ENCODE measurements around the gene CTXN3. TPM values are rescaled to one million over a fixed set of nuclear protein-coding genes. Genes with fewer than 3 reads are reported as not detected.

The CTXN3 gene
- 4.6 TPM for total RNA-seq

- DNase-seq = no peak
These were observed at the start of gene CTXN3 for GRCh38 chr5:127649018-127649439. TSS of gene CTXN3 (plus strand) at chr5:127649082. CDS start at chr5:127657522, 8,440 bp downstream.

- no peak for DNase-seq
These were observed 49.6 kb upstream of the CTXN3 start for GRCh38 chr5:127599320-127599719.

DNA sequence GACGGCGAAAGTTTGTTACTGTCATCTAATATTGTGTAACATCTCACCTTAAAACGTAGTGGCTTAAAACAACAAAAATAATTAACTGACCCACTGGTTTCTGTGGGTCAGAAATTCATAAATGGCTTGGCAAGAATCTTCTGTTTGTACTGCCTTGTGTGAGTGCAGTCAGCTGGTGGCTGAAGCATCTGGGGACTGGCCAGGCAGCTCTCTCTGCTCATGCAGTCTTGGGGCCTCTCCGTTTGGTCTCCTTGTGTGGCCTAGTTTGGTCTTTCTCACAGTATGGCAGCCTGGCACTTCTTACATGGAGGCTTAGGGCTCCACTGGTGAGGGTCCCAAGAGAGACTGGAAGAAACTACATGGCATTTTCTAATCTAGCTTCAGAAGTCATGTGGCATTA, 49.0 kb upstream of the CTXN3 start:
- no peak for DNase-seq

DNA sequence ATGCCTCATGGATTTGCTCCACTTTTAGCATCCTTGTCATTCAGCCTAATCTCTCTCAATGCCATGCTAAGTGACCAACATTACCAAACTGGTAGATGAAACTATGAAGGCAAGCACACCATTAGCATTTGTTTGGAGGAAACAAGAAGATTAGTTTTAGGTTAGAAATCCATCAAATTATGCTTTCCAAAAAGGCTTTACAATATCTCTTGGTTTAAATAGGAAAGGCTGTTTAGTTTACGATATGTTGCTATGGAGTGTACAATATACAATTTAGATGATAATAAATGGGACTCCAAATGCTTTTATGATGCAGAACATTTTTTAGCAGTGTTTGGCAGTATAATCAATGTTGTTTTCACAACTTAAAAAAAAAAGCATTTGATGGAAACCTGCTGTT, 47.8 kb upstream of the CTXN3 start:
- no peak for DNase-seq

GRCh38 chr5:127601601-127602000, 47.3 kb upstream of the CTXN3 start:
- DNase-seq = no peak

DNA sequence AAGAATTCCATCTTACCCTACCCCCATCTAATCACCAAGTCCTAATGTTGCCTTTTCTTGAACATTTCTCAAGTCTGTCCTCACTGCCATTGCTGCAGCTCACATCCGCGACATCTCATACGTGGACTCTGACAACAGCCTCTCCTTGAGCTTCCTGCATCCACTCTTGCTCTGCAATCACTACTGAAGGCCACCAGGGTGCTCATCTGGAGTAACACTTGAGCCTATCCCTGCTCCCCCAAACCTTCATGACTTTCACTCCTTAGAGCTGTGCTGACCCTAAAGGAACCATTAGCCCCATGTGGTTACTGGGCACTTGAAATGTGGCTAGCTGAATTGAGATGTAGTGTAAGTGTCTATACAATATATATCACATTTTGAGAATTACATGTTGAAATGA, 46.4 kb upstream of the CTXN3 start:
- DNase-seq = no peak

- peak; percentile 4 for DNase-seq
These were observed 45.7 kb upstream of the CTXN3 start for GRCh38 chr5:127602896-127603844.

DNA sequence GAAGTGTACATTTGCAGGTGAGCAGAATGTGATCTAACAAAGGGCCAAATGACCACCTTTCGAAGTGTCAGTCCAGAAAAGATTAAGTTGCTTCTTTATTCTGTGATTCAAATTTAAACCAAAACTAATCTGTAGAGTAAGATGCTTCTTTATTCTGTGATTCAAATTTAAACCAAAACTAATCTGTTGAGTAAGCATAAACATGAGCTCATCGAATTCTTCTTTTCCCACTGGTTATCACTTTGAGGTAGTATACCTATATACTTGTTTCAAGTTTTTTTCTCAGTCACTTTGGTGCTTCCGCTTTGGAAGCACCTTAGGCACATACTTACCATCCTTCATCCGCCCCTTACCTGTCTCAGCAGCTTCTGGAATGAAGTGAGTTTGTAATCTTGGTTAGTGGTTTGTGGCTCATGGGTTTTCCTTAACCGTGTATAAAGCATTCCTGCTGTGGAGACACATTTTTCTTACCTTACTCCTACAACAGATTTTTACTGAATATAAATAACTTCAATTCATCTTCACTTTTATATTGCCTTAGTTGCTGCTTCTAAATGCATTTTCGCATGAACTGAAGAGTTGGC, 40.7 kb upstream of the CTXN3 start:
- no peak for DNase-seq

- DNase-seq = no peak
These were observed 39.9 kb upstream of the CTXN3 start for GRCh38 chr5:127609011-127609410.

DNA sequence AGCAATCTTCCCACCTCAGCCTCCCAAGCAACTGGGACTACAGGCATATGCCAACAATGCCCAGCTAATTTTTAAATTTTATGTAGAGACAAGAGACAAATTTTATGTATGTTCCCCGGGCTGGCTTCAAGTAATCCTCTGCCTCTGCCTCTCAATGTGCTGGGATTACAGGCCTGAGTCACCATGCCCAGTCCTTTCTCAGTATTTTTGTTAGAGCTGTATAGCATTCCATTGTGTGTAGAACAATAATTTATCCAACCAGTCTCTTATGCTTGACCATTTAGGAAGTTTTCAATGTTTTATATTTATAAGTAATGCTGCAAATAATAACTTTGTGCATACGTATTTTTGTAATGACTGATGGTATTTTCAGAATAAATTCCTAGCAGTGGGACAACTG, 38.9 kb upstream of the CTXN3 start:
- no peak for DNase-seq

DNA sequence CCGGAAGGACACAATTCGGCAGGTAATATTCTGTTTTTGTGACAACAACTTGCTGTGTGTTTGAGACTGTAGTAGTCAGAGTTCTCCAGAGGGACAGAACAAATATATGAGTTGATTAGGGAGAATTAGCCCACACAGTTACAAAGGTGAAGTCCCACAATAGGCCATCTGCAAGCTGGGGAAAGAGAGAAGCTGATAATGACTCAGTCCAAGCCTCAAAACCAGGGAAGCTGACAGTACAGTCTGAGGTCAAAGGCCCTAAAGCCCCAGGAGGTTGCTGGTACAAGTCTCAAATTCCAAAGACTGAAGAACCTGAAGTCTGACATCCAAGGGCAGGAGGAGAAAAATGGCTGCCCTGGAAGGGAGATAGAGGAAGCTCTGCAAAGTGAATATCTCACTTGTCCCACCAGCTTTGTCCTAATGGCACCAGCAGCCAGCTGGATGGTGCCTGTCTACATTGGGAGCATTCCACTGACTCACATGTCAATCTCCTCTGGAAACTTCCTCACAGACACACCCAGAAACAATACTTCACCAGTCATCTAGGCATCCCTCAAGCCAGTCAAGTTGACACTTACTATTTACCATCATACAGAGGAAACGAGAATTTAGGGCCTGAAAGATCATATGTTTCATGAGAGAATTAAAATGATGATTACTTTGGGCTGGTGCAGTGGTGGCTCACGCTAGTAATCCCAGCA, 36.3 kb upstream of the CTXN3 start:
- DNase-seq = no peak

DNA sequence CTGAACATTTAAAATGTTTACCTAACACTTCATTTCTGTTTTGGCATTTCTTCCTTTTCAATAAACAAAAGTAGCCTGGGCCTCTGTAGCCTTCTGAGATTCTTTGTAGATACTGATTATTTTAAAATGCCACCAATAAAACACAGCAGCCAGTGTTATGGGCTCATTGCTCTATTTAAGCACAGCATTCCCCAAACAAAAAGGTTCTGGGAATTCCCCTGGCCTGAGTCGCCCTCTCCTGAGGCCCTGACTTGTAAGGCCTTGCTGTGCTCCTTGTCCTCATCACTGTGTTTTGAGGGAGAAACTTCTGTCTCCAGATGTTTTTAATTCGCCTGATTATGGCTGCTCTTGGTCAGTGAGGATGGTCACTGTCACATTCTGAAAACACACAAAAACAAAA, 33.0 kb upstream of the CTXN3 start:
- peak; percentile 9 for DNase-seq

GRCh38 chr5:127619908-127620479, 28.9 kb upstream of the CTXN3 start:
- no peak for DNase-seq

DNA sequence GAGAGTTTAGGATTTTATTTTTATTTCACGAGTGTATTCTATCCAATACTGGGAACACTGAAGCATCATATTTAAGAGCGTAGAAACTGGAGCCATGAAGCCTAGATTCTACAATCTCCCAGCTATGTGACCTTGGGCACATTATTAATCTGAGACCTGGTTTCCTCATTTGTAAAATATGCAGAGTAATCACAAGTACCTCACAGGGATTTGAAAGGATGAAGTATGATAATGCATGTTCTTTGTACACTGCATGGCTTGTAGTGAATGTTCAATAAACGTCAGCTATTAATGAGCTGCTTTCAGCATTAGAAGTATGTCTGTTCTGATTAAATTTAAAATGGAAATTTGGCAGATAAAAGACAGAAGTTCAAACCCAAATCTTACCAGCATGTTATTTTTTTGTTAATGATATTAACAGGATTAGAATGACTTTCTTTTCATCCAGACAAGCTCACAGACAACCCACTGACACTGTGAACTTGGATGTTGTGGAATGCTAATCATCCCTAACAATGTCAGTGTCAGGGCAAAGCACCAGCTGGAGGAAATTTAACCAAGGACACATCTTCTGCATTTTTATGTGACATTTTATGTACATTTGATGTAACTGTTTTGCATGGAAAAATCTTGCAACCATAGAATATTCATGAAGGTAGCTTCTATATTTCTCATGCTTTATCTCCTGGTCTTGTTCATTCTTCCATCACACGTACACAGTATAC, 27.1 kb upstream of the CTXN3 start:
- DNase-seq = no peak

GRCh38 chr5:127634007-127634406, 14.9 kb upstream of the CTXN3 start:
- no peak for DNase-seq

GRCh38 chr5:127639828-127640227, 9.1 kb upstream of the CTXN3 start:
- no peak for DNase-seq

- no peak for DNase-seq
These were observed 5.9 kb upstream of the CTXN3 start for GRCh38 chr5:127642949-127643348.

DNA sequence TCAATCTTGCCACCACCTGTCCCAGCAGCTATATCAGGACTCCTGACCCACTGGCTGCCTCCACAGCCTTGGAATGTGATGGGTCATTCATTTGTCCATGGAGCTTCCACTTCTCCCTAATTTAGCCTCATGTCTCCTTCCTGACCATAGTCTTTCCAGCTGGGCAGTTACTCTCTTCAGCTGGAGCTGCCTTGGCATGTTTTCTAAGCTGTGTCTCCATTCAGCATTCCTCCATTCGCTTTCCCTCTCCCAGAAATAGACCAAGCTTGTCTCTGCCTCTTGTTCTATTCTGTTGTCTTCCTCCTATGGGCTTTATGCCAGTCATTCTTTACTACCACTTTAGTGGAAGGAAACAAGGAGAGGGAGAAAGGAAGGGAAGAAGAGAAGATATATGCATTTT, 5.3 kb upstream of the CTXN3 start:
- peak; percentile 52 for DNase-seq

DNA sequence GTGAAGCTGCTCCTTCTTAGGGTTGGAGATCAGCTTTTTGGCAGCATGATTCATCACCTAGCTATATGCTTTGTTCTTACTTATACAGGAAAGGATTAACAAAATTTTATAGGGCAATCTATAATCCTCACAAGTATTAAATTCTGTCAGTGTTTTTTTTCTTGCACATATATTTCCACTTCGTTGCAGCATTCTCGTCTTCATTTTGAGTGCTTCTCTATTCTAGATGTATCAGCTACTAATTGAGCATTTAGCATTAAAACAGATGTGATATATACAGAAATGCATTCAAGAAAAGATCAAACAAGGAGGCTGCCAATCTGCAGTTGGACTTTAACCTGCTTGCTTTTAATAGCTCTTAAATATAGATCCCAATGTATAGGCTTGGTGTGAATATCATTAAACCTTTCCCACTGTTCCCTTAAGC, 3.6 kb upstream of the CTXN3 start:
- no peak for DNase-seq

- DNase-seq = no peak
These were observed 1.4 kb upstream of the CTXN3 start for GRCh38 chr5:127647361-127647958.

DNA sequence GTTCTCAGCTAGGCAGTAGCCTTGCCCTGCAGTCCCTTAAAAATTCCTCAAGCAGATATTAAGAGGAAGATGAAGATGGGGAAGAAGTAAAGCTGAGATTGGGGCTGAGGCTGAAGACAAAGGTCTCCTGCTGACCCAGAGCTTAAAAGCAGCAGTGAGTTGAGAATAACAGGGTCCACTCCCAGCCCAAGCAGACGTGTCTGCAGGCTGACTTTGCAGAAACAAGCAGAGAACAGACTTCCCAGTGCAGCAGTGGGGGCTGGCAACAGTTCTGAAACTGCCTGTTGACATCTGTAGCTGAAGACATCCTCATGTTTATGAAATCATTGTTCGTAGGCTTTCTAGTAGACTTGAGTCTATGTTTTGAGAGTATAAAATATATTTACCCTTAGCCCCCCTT, 1.1 kb downstream of the CTXN3 start:
- peak; percentile 56 for DNase-seq

GRCh38 chr5:127650649-127651048, 1.8 kb downstream of the CTXN3 start:
- peak; percentile 32 for DNase-seq

Measured in tongue (tissue), 2 donors.